Aorta (tissue), 5 donors: ENCODE measurements around the gene PDE10A. TPM values are rescaled to one million over a fixed set of nuclear protein-coding genes. Genes with fewer than 3 reads are reported as not detected.
"Not testable (repeated sequence)": the region's sequence is repeated elsewhere in the genome, so short reads cannot be mapped to it uniquely, and the experiment has no call there.

Experiments
- ATAC-seq: fragments of 200-7000 bp; cut with Tn5 transposase; one replicate; pipeline ENCODE4 v1.9.1; 2022; ENCODE audit warnings: moderate library complexity; ENCODE audit not compliant: low FRiP score
- DNase-seq, 2 donors: peaks; one replicate each; pipeline ENCODE4 v3.0.0-alpha.2; 2020
- H3K27ac ChIP-seq, 2 donors: one replicate each; pipeline ENCODE4 v1.5.1; 2013; ENCODE audit warnings: low read length in 2 of 2, mild to moderate bottlenecking in 2 of 2, moderate library complexity in 2 of 2, control low read depth in 1 of 2, inconsistent platforms in 1 of 2, low read depth in 1 of 2
- H3K27me3 ChIP-seq, 2 donors: one replicate each; pipeline ENCODE4 v1.6.1; 2013; ENCODE audit warnings: control low read depth in 1 of 2, low read length in 1 of 2, mild to moderate bottlenecking in 1 of 2, moderate library complexity in 1 of 2; ENCODE audit not compliant: insufficient read depth in 2 of 2, control insufficient read depth in 1 of 2
- H3K36me3 ChIP-seq, 2 donors: one replicate each; pipeline ENCODE4 v1.6.1; 2013; ENCODE audit warnings: control low read depth in 1 of 2, low read length in 1 of 2, mild to moderate bottlenecking in 1 of 2; ENCODE audit not compliant: insufficient read depth in 2 of 2, control insufficient read depth in 1 of 2
- H3K4me1 ChIP-seq, 2 donors: one replicate each; pipeline ENCODE4 v1.6.1; 2013; ENCODE audit warnings: low read length in 2 of 2, control low read depth in 1 of 2, mild to moderate bottlenecking in 1 of 2, moderate library complexity in 1 of 2; ENCODE audit not compliant: insufficient read depth in 2 of 2, control insufficient read depth in 1 of 2
- H3K4me3 ChIP-seq, 2 donors: one replicate each; pipeline ENCODE4 v1.5.1; 2013; ENCODE audit warnings: low read length in 2 of 2, control low read depth in 1 of 2, mild to moderate bottlenecking in 1 of 2
- H3K9me3 ChIP-seq: one replicate; pipeline ENCODE4 v1.6.1; 2013; ENCODE audit warnings: mild to moderate bottlenecking, low read length; ENCODE audit not compliant: control insufficient read depth
- WGBS, 2 donors: extraction: QIAGEN DNeasy Blood & Tissue Kit; methylation state at CpG; one replicate each; pipeline ENCODE4 v1.1.7; 2013; 5-methylcytosine and 5-hydroxymethylcytosine counted together
- intact Hi-C, 2 donors: fragments of 100-400 bp; cut with DNase I; formaldehyde crosslinking; loops; one replicate each; pipeline versions ENCODE4 v1.14.2 to v1.15.0; 2022
- polyA plus RNA-seq, 2 donors: library from polyadenylated mRNA; stranded (reverse); fragments of 200-250 nt; gene quantifications; one replicate each; pipeline ENCODE4 v1.2.3, GENCODE V29; 2013
- total RNA-seq, 2 donors: library from RNA; stranded (reverse); fragmentation: NEBNext Ultra II Directional; extraction: Animal tissue kit (Norgen Biotek cat#: 25700); gene quantifications; one replicate each; pipeline ENCODE4 v1.2.1, GENCODE V29; 2021
- donor health status: healthy with polysubstance abuse.
- donor health status: Bipolar disorder and iron deficiency.
- donor health status: DM: no; HTN: no; CAD: no.
- donor health status: DM: no; HTN: no; CAD: no.
- donor health status: DM: yes; HTN: yes; CAD: no.

The PDE10A gene
- total and polyA plus RNA-seq, 4 donors, result 0.75 to 17.1 (median 6.2) TPM

- Histone ChIP-seq H3K4me1 (no peaks in the 10 kb centered on the region), H3K27me3 (no peaks in the 10 kb centered on the region), H3K36me3 (no peaks in the 10 kb centered on the region), H3K4me3 (no peak overlapping the region), H3K27ac (no peak overlapping the region), H3K9me3 (no peaks in the 10 kb centered on the region)
- peak; percentile 86 for ATAC-seq
- intact Hi-C loops, result no loop called here
- DNase-seq, result peak; percentile 44 to 58
- WGBS, 2 donors, result 14 to 15% methylated on average over 5 of the region's 5 CpGs
These were observed 89.4 kb downstream of the PDE10A start for GRCh38 chr6:165573671-165574070.

DNA sequence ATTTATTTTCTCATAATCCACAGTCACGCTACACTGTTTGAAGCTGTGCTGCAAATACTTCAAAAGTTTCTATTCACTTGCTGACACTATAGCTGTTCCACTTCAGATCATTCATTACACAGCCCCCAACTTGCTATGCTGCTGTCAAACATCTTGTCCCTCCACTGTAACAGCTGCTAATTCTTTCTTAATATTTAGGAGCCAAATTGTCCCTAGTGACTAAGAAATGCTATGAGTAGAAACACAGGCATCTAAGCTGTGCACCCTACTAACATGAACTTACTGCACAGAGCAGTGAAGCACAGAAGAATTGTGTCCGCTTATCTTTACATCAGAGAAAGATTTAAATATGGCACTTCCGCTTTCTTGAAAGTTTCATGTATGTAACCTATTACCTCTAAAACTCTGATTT, 91.3 kb downstream of the PDE10A start:
- no peaks in the 10 kb centered on the region for H3K9me3 ChIP-seq
- 93% methylated on average over 3 of the region's 3 CpGs for WGBS, 2 donors
- no peak overlapping the region for H3K27ac ChIP-seq
- H3K4me3 ChIP-seq, result no peak overlapping the region
- H3K4me1 ChIP-seq, result no peaks in the 10 kb centered on the region
- no peak for DNase-seq
- no peak for ATAC-seq
- no peaks in the 10 kb centered on the region for H3K27me3 ChIP-seq
- intact Hi-C loops, result no loop called here
- no peaks in the 10 kb centered on the region for H3K36me3 ChIP-seq

- no peaks in the 10 kb centered on the region for H3K9me3 ChIP-seq
- no peaks in the 10 kb centered on the region for H3K27me3 ChIP-seq
- WGBS, 2 donors, result 72 to 98% methylated on average over 2 of the region's 2 CpGs
- no peak overlapping the region for H3K4me3 ChIP-seq
- no peak for ATAC-seq
- H3K27ac ChIP-seq, result no peak overlapping the region
- intact Hi-C loops, result no loop called here
- DNase-seq, result no peak
- H3K36me3 ChIP-seq, result no peaks in the 10 kb centered on the region
- no peaks in the 10 kb centered on the region for H3K4me1 ChIP-seq
These were observed 91.9 kb downstream of the PDE10A start for GRCh38 chr6:165571068-165571682.

DNA sequence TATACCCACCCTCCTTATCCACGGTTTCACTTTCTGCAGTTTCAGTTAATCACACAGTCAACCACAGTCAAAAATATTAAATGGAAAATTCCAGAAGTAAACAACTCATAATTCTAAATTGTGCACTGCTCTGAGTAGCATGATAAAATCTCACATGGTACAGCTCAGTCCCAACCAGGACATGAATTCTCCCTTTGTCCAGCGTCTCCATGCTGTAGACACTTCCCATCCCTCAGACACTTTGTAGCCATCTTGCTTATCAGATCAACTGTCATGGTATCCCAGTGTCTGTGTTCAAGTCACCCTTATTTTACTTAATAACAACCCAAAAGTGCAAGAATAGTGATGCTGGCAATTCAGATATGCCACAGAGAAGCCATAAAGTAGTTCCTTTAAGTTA, 94.7 kb downstream of the PDE10A start:
- H3K4me3 ChIP-seq, result no peak overlapping the region
- H3K36me3 ChIP-seq, result no peaks in the 10 kb centered on the region
- H3K27me3 ChIP-seq, result no peaks in the 10 kb centered on the region
- no peak overlapping the region for H3K27ac ChIP-seq
- 70 to 72% methylated on average over 2 of the region's 2 CpGs for WGBS, 2 donors
- H3K4me1 ChIP-seq, result no peaks in the 10 kb centered on the region
- H3K9me3 ChIP-seq, result no peaks in the 10 kb centered on the region
- no peak for ATAC-seq
- intact Hi-C loops, result no loop called here
- no peak for DNase-seq

DNA sequence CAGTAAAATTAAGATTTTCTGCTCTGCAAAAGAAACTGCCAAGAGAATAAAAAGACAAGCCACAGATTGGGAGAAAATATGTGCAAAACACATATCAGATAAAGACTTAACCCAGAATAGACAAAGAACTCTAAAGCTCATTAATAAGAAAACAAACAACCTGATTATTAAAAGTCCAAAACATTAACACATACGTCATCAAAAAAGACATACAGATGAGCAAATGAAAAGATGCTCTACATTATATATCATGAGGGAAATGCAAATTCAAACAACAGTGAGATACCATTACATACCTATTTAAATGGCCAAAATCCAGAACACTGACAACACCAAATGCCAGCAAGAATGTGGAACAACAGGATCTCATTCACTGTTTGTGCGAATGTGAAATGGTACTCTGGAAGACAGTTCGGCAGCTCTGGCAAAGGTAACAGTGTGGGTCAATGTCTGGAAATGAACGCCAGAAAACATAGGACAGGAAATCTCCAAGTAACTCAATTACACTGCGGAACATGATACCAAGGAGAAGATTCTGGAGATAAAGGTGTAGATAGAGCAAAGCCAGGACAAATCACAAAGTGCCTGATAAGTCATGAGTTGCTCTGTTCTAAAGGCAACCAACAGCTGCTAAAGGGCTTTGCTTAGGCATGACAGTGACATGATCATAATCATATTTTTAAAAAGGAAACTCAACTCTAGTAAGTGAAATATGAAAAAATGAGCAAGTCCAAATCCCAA, 96.8 kb downstream of the PDE10A start:
- H3K27me3 ChIP-seq, result no peaks in the 10 kb centered on the region
- H3K36me3 ChIP-seq, result no peaks in the 10 kb centered on the region
- no peak overlapping the region for H3K4me3 ChIP-seq
- DNase-seq, result no peak
- no peaks in the 10 kb centered on the region for H3K9me3 ChIP-seq
- H3K27ac ChIP-seq, result no peak overlapping the region
- intact Hi-C loops, result no loop called here
- WGBS, 2 donors, result 96 to 97% methylated on average over 5 of the region's 5 CpGs
- ATAC-seq, result no peak
- H3K4me1 ChIP-seq, result no peaks in the 10 kb centered on the region

DNA sequence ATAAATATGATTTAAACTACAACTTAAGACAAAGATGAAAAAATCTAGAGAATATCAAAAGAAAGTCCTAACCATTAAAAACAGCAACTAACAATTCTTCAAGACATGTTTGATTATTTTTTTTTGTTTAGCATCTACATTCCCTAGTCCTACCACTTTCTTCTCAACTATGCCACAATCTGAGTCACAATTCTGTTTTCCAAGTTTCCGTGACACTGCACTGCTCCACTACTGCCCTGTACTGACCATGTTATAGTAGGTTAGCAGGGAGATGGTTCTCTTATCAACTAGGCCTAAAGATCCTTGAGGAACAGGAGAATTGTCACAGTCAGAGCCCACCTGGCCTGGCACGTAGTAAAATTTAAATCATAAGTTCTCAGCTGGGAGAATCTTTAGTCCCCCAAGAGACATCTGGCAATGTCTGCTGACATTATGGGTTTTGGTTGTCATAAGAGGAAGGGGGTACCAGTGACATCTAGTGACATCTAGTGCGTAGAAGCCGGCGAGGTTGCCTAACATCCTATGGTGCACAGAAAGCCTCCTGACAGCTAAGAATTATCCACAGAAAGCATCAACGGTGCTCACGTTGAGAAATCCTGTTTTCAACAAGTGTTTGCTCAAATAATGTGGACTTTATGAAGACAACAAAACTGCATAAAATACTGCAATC, 100.5 kb downstream of the PDE10A start:
- no peak overlapping the region for H3K4me3 ChIP-seq
- DNase-seq (no peak), ATAC-seq (no peak)
- intact Hi-C loops, result no loop called here
- H3K4me1 ChIP-seq, result no peaks in the 10 kb centered on the region
- no peak overlapping the region for H3K27ac ChIP-seq
- no peaks in the 10 kb centered on the region for H3K36me3 ChIP-seq
- 87% methylated on average over 7 of the region's 7 CpGs for WGBS, 2 donors
- H3K9me3 ChIP-seq, result no peaks in the 10 kb centered on the region
- H3K27me3 ChIP-seq, result no peaks in the 10 kb centered on the region

GRCh38 chr6:165559632-165560031, 103.4 kb downstream of the PDE10A start:
- H3K36me3 ChIP-seq, result no peaks in the 10 kb centered on the region
- no peaks in the 10 kb centered on the region for H3K9me3 ChIP-seq
- no peaks in the 10 kb centered on the region for H3K27me3 ChIP-seq
- H3K4me3 ChIP-seq, result no peak overlapping the region
- intact Hi-C loops, result no loop called here
- no peaks in the 10 kb centered on the region for H3K4me1 ChIP-seq
- DNase-seq (no peak), ATAC-seq (no peak)
- H3K27ac ChIP-seq, result no peak overlapping the region
- 93 to 96% methylated on average over 7 of the region's 7 CpGs for WGBS, 2 donors

- H3K27me3 ChIP-seq, H3K4me3 ChIP-seq, H3K9me3 ChIP-seq, ATAC-seq, intact Hi-C loops, H3K36me3 ChIP-seq, DNase-seq, H3K4me1 ChIP-seq, H3K27ac ChIP-seq: not testable (repeated sequence)
- 94 to 96% methylated on average over 5 to 6 of the region's 6 CpGs for WGBS, 2 donors
These were observed 104.9 kb downstream of the PDE10A start for GRCh38 chr6:165558097-165558496.

- ATAC-seq (no peak), DNase-seq (no peak)
- H3K36me3 ChIP-seq, result no peaks in the 10 kb centered on the region
- H3K9me3 ChIP-seq, result no peaks in the 10 kb centered on the region
- no peak overlapping the region for H3K4me3 ChIP-seq
- no peaks in the 10 kb centered on the region for H3K27me3 ChIP-seq
- WGBS, 2 donors, result 85 to 86% methylated on average over 6 of the region's 6 CpGs
- intact Hi-C loops, result no loop called here
- no peak overlapping the region for H3K27ac ChIP-seq
- H3K4me1 ChIP-seq, result no peaks in the 10 kb centered on the region
These were observed 105.4 kb downstream of the PDE10A start for GRCh38 chr6:165557674-165558073.
